Caco-2 (cell line): ENCODE measurements around the gene STAB1. TPM values are rescaled to one million over a fixed set of nuclear protein-coding genes. Genes with fewer than 3 reads are reported as not detected.

Experiments
- BruUV-seq: library from RNA; stranded (reverse); fragments of 400-500 nt; replicated peaks from 2 replicates; lab custom pipeline; 2021; lab: Mats Ljungman, UMichigan
- CTCF ChIA-PET: fragments of 300-600 bp; sonication (Branson Sonifier 250); formaldehyde crosslinking; loops from one replicate; lab custom pipeline; 2022; ENCODE audit warnings: antibody characterized with exemption; lab: Charles Lee
- POLR2A ChIA-PET: fragments of 300-600 bp; sonication (Branson Sonifier 250); formaldehyde crosslinking; loops from one replicate; lab custom pipeline; 2022; ENCODE audit warnings: antibody characterized with exemption; lab: Charles Lee
- DNase-seq, 2 experiments: peaks; one replicate each; pipeline versions ENCODE4 v3.0.0 to v3.0.0-alpha.2; 2020 to 2022
- H3K27me3 ChIP-seq: replicated peaks from 2 replicates; pipeline ENCODE4 v1.6.0; 2011; ENCODE audit warnings: low read length; ENCODE audit not compliant: control insufficient read depth, insufficient read depth
- H3K36me3 ChIP-seq: 2 replicates; pipeline ENCODE4 v1.5.1; 2011; ENCODE audit warnings: low read length; ENCODE audit not compliant: control insufficient read depth, insufficient read depth
- H3K4me1 ChIP-seq: fragments of 250-450 bp; sonication (Bioruptor Pico); 2 replicates; pipeline ENCODE4 v1.5.1; 2020; ENCODE audit warnings: mild to moderate bottlenecking
- H3K4me3 ChIP-seq: 2 replicates; pipeline ENCODE4 v1.5.1; 2011; ENCODE audit warnings: low read depth, mild to moderate bottlenecking, control low read depth, low read length
- H3K9me3 ChIP-seq: fragments of 250-450 bp; sonication (Bioruptor Pico); 2 replicates; pipeline ENCODE4 v1.5.1; 2020; ENCODE audit warnings: mild to moderate bottlenecking, moderate library complexity
- H3K27ac Mint-ChIP-seq: one replicate; pipeline ENCODE4 v1.8.0; 2022; ENCODE audit warnings: mixed read lengths; ENCODE audit not compliant: unreplicated experiment
- H3K27me3 Mint-ChIP-seq: one replicate; pipeline ENCODE4 v1.8.0; 2022; ENCODE audit warnings: mixed read lengths; ENCODE audit not compliant: insufficient read depth, unreplicated experiment
- H3K36me3 Mint-ChIP-seq: one replicate; pipeline ENCODE4 v1.8.0; 2022; ENCODE audit warnings: mild to moderate bottlenecking, mixed read lengths; ENCODE audit not compliant: insufficient read depth, unreplicated experiment
- H3K4me1 Mint-ChIP-seq: one replicate; pipeline ENCODE4 v1.8.0; 2022; ENCODE audit warnings: low read depth, mixed read lengths; ENCODE audit not compliant: unreplicated experiment
- H3K4me3 Mint-ChIP-seq: one replicate; pipeline ENCODE4 v1.8.0; 2022; ENCODE audit warnings: mild to moderate bottlenecking, moderate library complexity, mixed read lengths; ENCODE audit not compliant: unreplicated experiment
- H3K9me3 Mint-ChIP-seq: one replicate; pipeline ENCODE4 v1.8.0; 2022; ENCODE audit warnings: mixed read lengths; ENCODE audit not compliant: unreplicated experiment
- intact Hi-C: fragments of 100-400 bp; cut with micrococcal nuclease; formaldehyde crosslinking; loops from one replicate; pipeline ENCODE4 v1.10.0; 2022; ENCODE audit not compliant: unreplicated experiment
- total RNA-seq: library from RNA; stranded (reverse); gene quantifications from 2 replicates; pipeline ENCODE4 v1.2.3, GENCODE V29; 2022
- TF ChIP-seq, protein P1 (sequence below), 2 experiments: fragments of 200-600 bp in 1 of 2; IDR thresholded peaks; 1 replicate in 1 of 2; 2 replicates in 1 of 2; pipeline versions ENCODE4 v1.5.1 to v1.8.0; 2011 to 2022; ENCODE audit warnings: antibody characterized with exemption in 1 of 2, control low read depth in 1 of 2, inconsistent platforms in 1 of 2, low read depth in 1 of 2, low read length in 1 of 2, mild to moderate bottlenecking in 1 of 2, moderate library complexity in 1 of 2; ENCODE audit not compliant: insufficient read depth in 1 of 2, severe bottlenecking in 1 of 2, unreplicated experiment in 1 of 2

STAB1 gene
- total RNA-seq, 1 experiment from 2014 or later, result 0.39 TPM

DNA sequence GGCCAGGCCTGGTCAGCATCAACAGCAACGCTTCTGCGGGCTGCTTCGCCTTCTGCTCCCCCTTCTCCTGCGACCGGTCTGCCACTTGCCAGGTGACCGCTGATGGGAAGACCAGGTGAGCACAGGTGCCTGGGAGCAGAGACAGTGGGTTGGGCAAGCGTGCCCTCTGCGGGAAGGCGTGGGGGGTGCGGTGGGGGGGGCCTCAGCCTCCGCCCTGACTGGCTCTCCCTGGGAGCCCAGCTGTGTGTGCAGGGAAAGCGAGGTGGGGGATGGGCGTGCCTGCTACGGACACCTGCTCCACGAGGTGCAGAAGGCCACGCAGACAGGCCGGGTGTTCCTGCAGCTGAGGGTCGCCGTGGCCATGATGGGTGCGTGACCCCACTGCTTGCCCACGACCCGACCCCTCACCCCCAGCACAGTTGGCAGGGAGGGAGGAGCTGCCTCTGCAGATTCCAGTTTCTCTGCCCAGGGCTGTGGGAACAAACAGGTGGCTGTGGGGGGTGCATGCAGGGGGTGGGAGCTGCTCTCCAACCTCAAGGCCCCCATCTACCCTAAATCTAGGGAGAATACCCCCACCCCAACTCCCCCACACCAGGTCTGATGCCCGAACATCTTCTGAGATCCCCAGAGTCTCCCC, 8.8 kb downstream of the STAB1 start:
- H3K36me3 ChIP-seq, result no peaks in the 10 kb centered on the region
- Mint-ChIP-seq H3K27me3 (no peaks in the 10 kb centered on the region), H3K27ac (no peak overlapping the region), H3K4me3 (no peak overlapping the region), H3K36me3 (no peaks in the 10 kb centered on the region), H3K9me3 (no peaks in the 10 kb centered on the region), H3K4me1 (peaks cover 6% of the 10 kb centered on the region)
- ChIA-PET CTCF (no interaction called here), POLR2A (no interaction called here)
- H3K4me1 ChIP-seq, result no peaks in the 10 kb centered on the region
- TF ChIP-seq, protein P1, sequence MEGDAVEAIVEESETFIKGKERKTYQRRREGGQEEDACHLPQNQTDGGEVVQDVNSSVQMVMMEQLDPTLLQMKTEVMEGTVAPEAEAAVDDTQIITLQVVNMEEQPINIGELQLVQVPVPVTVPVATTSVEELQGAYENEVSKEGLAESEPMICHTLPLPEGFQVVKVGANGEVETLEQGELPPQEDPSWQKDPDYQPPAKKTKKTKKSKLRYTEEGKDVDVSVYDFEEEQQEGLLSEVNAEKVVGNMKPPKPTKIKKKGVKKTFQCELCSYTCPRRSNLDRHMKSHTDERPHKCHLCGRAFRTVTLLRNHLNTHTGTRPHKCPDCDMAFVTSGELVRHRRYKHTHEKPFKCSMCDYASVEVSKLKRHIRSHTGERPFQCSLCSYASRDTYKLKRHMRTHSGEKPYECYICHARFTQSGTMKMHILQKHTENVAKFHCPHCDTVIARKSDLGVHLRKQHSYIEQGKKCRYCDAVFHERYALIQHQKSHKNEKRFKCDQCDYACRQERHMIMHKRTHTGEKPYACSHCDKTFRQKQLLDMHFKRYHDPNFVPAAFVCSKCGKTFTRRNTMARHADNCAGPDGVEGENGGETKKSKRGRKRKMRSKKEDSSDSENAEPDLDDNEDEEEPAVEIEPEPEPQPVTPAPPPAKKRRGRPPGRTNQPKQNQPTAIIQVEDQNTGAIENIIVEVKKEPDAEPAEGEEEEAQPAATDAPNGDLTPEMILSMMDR (IDR thresholded peaks at IDR 0.05; ENCODE audit: insufficient read depth in 1 of 2, low read depth in 1 of 2, low read length in 1 of 2, severe bottlenecking in 1 of 2, unreplicated experiment in 1 of 2), result no peak
- H3K9me3 ChIP-seq, result no peaks in the 10 kb centered on the region
- H3K4me3 ChIP-seq, result no peak overlapping the region
- BruUV-seq, result no TSS peak
- H3K27me3 ChIP-seq, result no peaks in the 10 kb centered on the region
- intact Hi-C loops, result no loop called here
- DNase-seq, result no peak

DNA sequence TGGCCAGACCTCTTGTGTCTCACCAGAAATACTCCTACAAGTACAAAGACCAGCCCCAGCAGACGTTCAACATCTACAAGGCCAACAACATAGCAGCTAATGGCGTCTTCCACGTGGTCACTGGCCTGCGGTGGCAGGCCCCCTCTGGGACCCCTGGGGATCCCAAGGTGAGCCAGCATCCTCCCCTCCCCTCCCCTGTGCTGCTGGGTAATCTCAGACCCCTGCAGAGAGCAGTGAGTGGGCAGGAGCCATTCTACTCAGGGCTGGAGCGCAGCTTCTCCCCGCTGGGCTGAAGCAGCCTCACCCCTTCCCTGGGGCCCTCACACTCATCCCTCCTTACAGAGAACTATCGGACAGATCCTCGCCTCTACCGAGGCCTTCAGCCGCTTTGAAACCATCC, 9.8 kb downstream of the STAB1 start:
- Mint-ChIP-seq H3K4me1 (peaks cover 6% of the 10 kb centered on the region), H3K9me3 (no peaks in the 10 kb centered on the region), H3K27ac (no peak overlapping the region), H3K36me3 (no peaks in the 10 kb centered on the region), H3K4me3 (no peak overlapping the region), H3K27me3 (peaks cover 2% of the 10 kb centered on the region)
- no peaks in the 10 kb centered on the region for H3K36me3 ChIP-seq
- TF ChIP-seq, protein P1 (IDR thresholded peaks at IDR 0.05; ENCODE audit: insufficient read depth in 1 of 2, low read depth in 1 of 2, low read length in 1 of 2, severe bottlenecking in 1 of 2, unreplicated experiment in 1 of 2), result no peak
- H3K4me1 ChIP-seq, result no peaks in the 10 kb centered on the region
- DNase-seq, result no peak
- POLR2A ChIA-PET, result no interaction called here
- no TSS peak for BruUV-seq
- no peaks in the 10 kb centered on the region for H3K27me3 ChIP-seq
- CTCF ChIA-PET, result no interaction called here
- intact Hi-C loops, result no loop called here
- H3K9me3 ChIP-seq, result no peaks in the 10 kb centered on the region
- no peak overlapping the region for H3K4me3 ChIP-seq

DNA sequence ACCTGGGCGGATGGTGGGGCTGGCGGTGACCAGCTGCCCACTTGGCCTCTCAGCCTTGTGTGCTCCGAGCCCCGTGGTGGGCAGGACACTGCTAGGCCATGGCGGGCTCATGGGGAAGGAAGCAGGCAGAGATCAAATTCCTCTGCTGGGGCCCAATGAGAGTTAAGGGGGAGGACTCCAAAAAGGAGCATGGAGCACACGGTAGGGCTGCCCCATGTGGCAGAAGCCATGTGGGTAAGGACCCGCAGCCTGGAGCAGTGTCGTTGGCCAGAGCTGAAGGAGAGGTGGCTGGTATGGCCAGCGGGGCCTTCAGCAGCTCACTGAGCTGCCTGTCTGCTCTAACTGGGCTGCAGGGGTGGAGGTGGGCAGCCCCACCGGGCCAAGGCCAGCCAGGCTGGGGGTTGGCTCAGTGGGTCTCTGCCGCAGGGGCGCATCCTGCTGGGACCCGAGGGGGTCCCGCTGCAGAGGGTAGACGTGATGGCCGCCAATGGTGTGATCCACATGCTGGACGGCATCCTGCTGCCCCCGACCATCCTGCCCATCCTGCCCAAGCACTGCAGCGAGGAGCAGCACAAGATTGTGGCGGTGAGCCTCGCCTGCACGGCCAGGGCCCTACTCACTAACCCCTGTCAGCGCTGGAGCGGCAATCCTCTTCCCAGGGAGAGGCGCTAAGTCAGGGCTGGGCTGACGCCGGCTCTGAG, 11.3 kb downstream of the STAB1 start:
- CTCF ChIA-PET, result no interaction called here

More for the DNA sequence above, 11.3 kb downstream of the STAB1 start:
- Histone ChIP-seq H3K36me3 (no peaks in the 10 kb centered on the region), H3K4me3 (no peak overlapping the region), H3K4me1 (no peaks in the 10 kb centered on the region), H3K9me3 (no peaks in the 10 kb centered on the region), H3K27me3 (no peaks in the 10 kb centered on the region)
- Mint-ChIP-seq H3K27ac (no peak overlapping the region), H3K9me3 (no peaks in the 10 kb centered on the region), H3K4me1 (peaks cover 6% of the 10 kb centered on the region), H3K27me3 (peaks cover 2% of the 10 kb centered on the region), H3K4me3 (no peak overlapping the region), H3K36me3 (no peaks in the 10 kb centered on the region)
- TF ChIP-seq, protein P1 (IDR thresholded peaks at IDR 0.05; ENCODE audit: insufficient read depth in 1 of 2, low read depth in 1 of 2, low read length in 1 of 2, severe bottlenecking in 1 of 2, unreplicated experiment in 1 of 2), result no peak
- DNase-seq, result no peak
- BruUV-seq, result no TSS peak
- POLR2A ChIA-PET, result no interaction called here
- intact Hi-C loops, result no loop called here
